HEK293 (cell line): ENCODE data around the gene ATP6AP2.

Experiments
- SALL2 ChIP-seq: fragments of 450-650 bp; formaldehyde crosslinking; IDR thresholded peaks from 2 replicates; pipeline ENCODE4 v1.5.0; 2017; ENCODE audit warnings: missing biosample characterization, mild to moderate bottlenecking, missing genetic modification characterization, borderline replicate concordance
- YY1 ChIP-seq: fragments of 450-650 bp; formaldehyde crosslinking; IDR thresholded peaks from 2 replicates; pipeline ENCODE4 v1.5.1; 2018; ENCODE audit warnings: missing biosample characterization, missing genetic modification characterization
- ZBTB21 ChIP-seq: fragments of 450-650 bp; formaldehyde crosslinking; IDR thresholded peaks from 2 replicates; pipeline ENCODE4 v1.5.1; 2017; ENCODE audit warnings: missing biosample characterization, missing genetic modification characterization
- ZNF112 ChIP-seq: fragments of 450-650 bp; formaldehyde crosslinking; IDR thresholded peaks from 2 replicates; pipeline ENCODE4 v1.5.0; 2017; ENCODE audit warnings: missing biosample characterization, missing genetic modification characterization
- ZNF121 ChIP-seq: fragments of 450-650 bp; formaldehyde crosslinking; IDR thresholded peaks from 2 replicates; pipeline ENCODE4 v1.5.1; 2016; ENCODE audit warnings: missing biosample characterization, missing genetic modification characterization
- ZNF16 ChIP-seq: fragments of 450-650 bp; formaldehyde crosslinking; IDR thresholded peaks from 2 replicates; pipeline ENCODE4 v1.5.1; 2016; ENCODE audit warnings: low read depth, missing biosample characterization, missing genetic modification characterization
- ZNF266 ChIP-seq: fragments of 450-650 bp; formaldehyde crosslinking; IDR thresholded peaks from 2 replicates; pipeline ENCODE4 v1.5.1; 2016; ENCODE audit warnings: missing biosample characterization, missing genetic modification characterization, low read depth
- ZNF549 ChIP-seq: fragments of 450-650 bp; IDR thresholded peaks from 2 replicates; pipeline ENCODE4 v1.5.1; 2018; ENCODE audit warnings: missing biosample characterization, missing genetic modification characterization, mild to moderate bottlenecking, inconsistent platforms, moderate library complexity
- ZNF677 ChIP-seq: fragments of 450-650 bp; IDR thresholded peaks from 2 replicates; pipeline ENCODE4 v1.5.0; 2018; ENCODE audit warnings: missing biosample characterization, mild to moderate bottlenecking, missing genetic modification characterization, moderate library complexity
- TF ChIP-seq, protein P1 (sequence below): fragments of 450-650 bp; formaldehyde crosslinking; IDR thresholded peaks from 2 replicates; pipeline ENCODE4 v1.5.1; 2016; ENCODE audit warnings: missing biosample characterization, missing genetic modification characterization
- TF ChIP-seq, protein P2 (sequence below): fragments of 450-650 bp; formaldehyde crosslinking; IDR thresholded peaks from 2 replicates; pipeline ENCODE4 v1.5.1; 2017; ENCODE audit warnings: missing biosample characterization, missing genetic modification characterization

DNA sequence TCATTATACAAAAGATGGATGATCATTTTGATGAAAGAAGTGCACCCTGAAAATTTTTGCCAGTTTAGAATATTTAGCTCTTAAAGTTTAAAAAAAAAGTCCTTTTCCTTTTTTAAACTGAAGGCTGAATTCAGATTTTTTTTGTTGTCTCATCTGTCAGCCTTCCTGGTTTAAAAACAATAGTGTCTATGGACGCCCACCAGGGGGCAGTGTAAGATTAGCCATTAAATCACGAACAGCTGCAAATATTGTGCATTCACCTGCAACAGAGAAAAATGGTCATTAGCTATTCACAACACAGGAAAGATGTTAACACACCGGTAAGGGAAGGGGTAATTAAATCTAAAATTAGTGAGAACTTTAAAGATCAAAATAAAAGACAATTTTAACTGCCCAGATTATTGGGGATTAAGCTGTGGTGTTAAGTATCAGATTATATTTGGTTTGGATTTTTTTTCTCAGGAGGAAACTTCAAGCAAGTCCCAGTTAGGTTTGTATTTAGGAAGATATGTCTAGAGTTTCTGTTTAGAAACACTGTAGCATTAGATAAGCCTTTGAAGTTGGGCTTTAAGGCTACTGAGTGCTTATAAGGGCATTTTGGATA is 71.0 kb downstream of the ATP6AP2 start:
- no peak for TF ChIP-seq SALL2 (tag by site-specific recombination)
- no peak for TF ChIP-seq ZNF266 (tag by site-specific recombination)
- TF ChIP-seq YY1 (tag by site-specific recombination), result no peak
- TF ChIP-seq, protein P1, sequence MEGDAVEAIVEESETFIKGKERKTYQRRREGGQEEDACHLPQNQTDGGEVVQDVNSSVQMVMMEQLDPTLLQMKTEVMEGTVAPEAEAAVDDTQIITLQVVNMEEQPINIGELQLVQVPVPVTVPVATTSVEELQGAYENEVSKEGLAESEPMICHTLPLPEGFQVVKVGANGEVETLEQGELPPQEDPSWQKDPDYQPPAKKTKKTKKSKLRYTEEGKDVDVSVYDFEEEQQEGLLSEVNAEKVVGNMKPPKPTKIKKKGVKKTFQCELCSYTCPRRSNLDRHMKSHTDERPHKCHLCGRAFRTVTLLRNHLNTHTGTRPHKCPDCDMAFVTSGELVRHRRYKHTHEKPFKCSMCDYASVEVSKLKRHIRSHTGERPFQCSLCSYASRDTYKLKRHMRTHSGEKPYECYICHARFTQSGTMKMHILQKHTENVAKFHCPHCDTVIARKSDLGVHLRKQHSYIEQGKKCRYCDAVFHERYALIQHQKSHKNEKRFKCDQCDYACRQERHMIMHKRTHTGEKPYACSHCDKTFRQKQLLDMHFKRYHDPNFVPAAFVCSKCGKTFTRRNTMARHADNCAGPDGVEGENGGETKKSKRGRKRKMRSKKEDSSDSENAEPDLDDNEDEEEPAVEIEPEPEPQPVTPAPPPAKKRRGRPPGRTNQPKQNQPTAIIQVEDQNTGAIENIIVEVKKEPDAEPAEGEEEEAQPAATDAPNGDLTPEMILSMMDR (tag by site-specific recombination), result no peak
- no peak for TF ChIP-seq ZNF121 (tag by site-specific recombination)
- no peak for TF ChIP-seq ZNF677 (tag by site-specific recombination)
- no peak for TF ChIP-seq ZBTB21
- TF ChIP-seq ZNF112 (tag by site-specific recombination), result no peak
- no peak for TF ChIP-seq ZNF16
- TF ChIP-seq ZNF549 (tag by site-specific recombination), result no peak
- TF ChIP-seq, protein P2, sequence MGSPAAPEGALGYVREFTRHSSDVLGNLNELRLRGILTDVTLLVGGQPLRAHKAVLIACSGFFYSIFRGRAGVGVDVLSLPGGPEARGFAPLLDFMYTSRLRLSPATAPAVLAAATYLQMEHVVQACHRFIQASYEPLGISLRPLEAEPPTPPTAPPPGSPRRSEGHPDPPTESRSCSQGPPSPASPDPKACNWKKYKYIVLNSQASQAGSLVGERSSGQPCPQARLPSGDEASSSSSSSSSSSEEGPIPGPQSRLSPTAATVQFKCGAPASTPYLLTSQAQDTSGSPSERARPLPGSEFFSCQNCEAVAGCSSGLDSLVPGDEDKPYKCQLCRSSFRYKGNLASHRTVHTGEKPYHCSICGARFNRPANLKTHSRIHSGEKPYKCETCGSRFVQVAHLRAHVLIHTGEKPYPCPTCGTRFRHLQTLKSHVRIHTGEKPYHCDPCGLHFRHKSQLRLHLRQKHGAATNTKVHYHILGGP, result no peak
